Ascending aorta (tissue), 2 donors: ENCODE measurements around the gene CDK16. TPM values are rescaled to one million over a fixed set of nuclear protein-coding genes. Genes with fewer than 3 reads are reported as not detected.

Experiments
- DNase-seq, 2 donors: peaks; one replicate each; pipeline ENCODE4 v3.0.0-alpha.2; 2019; ENCODE audit warnings: low spot score in 2 of 2
- H3K27ac ChIP-seq, 2 donors: fragments of 200-600 bp; sonication (generic); one replicate each; pipeline ENCODE4 v1.5.1; 2016 to 2017; ENCODE audit warnings: mild to moderate bottlenecking in 1 of 2
- H3K27me3 ChIP-seq: fragments of 200-600 bp; sonication (generic); one replicate; pipeline ENCODE4 v1.5.1; 2017
- H3K36me3 ChIP-seq, 2 donors: fragments of 200-600 bp; sonication (generic); one replicate each; pipeline ENCODE4 v1.5.1; 2016
- H3K4me1 ChIP-seq, 2 donors: fragments of 200-600 bp; sonication (generic); one replicate each; pipeline ENCODE4 v1.5.1; 2016 to 2017; ENCODE audit warnings: mild to moderate bottlenecking in 1 of 2
- H3K4me3 ChIP-seq, 2 donors: fragments of 200-600 bp; sonication (generic); one replicate each; pipeline ENCODE4 v1.5.1; 2016 to 2017; ENCODE audit warnings: mild to moderate bottlenecking in 1 of 2
- H3K9me3 ChIP-seq, 2 donors: fragments of 200-600 bp; sonication (generic); one replicate each; pipeline ENCODE4 v1.5.1; 2016
- CTCF ChIP-seq, 3 experiments: fragments of 200-600 bp in 2 of 3; fragments of 450-650 bp in 1 of 3; sonication (generic) in 2 of 3; IDR thresholded peaks; one replicate each; pipeline ENCODE4 v1.5.1; 2016 to 2019; ENCODE audit warnings: antibody characterized with exemption in 3 of 3, mild to moderate bottlenecking in 1 of 3, moderate library complexity in 1 of 3
- intact Hi-C: fragments of 100-400 bp; cut with DNase I; formaldehyde crosslinking; loops from one replicate; pipeline ENCODE4 v1.15.1; 2023
- total RNA-seq: library from RNA; depleted of rRNA; stranded (reverse); fragments of >200 nt; gene quantifications from one replicate; pipeline ENCODE4 v1.1.0, GENCODE V29; 2016

The CDK16 gene
- total RNA-seq, 1 donor from 2014 or later = 87.4 TPM

GRCh38 chrX:47234583-47234982 is 16.1 kb downstream of the CDK16 start:
- Histone ChIP-seq H3K4me1 (peaks cover 0 to 3% of the 10 kb centered on the region in 2 donors), H3K36me3 (peaks cover 0 to under 1% of the 10 kb centered on the region in 2 donors), H3K27ac (peak overlapping the region in 1 of 2 donors; percentile 89), H3K27me3 (no peaks in the 10 kb centered on the region), H3K9me3 (no peaks in the 10 kb centered on the region), H3K4me3 (peak overlapping the region; percentile 56 to 88)
- no peak for DNase-seq
- TF ChIP-seq CTCF (IDR thresholded peaks at IDR 0.05) = no peak
- intact Hi-C loops = loop anchor here (5.0 kb wide), 4 partner anchors 42 to 1243 kb away; partner anchors contain the start of genes ELK1, FTSJ1 and UBA1

GRCh38 chrX:47235691-47236103 is 17.2 kb downstream of the CDK16 start:
- DNase-seq = no peak
- intact Hi-C loops = no loop called here
- no peak for TF ChIP-seq CTCF (IDR thresholded peaks at IDR 0.05)
- Histone ChIP-seq H3K4me1 (peaks cover 0 to 3% of the 10 kb centered on the region in 2 donors), H3K4me3 (no peak overlapping the region), H3K36me3 (peaks cover 5 to 11% of the 10 kb centered on the region in 2 donors), H3K9me3 (no peaks in the 10 kb centered on the region), H3K27ac (peak overlapping the region in 1 of 2 donors; percentile 22), H3K27me3 (no peaks in the 10 kb centered on the region)

GRCh38 chrX:47239199-47239598 is 20.7 kb downstream of the CDK16 start:
- H3K9me3 ChIP-seq = no peaks in the 10 kb centered on the region
- no peak for DNase-seq
- intact Hi-C loops = no loop called here

GRCh38 chrX:47239898-47240545 is 21.5 kb downstream of the CDK16 start:
- no peaks in the 10 kb centered on the region for H3K27me3 ChIP-seq
- no peak for TF ChIP-seq CTCF (IDR thresholded peaks at IDR 0.05)
- intact Hi-C loops = no loop called here
- H3K9me3 ChIP-seq = no peaks in the 10 kb centered on the region
- peaks cover 33 to 50% of the 10 kb centered on the region in 2 donors for H3K36me3 ChIP-seq
- no peak overlapping the region for H3K4me3 ChIP-seq
- H3K4me1 ChIP-seq = peaks cover 0 to 2% of the 10 kb centered on the region in 2 donors
- H3K27ac ChIP-seq = no peak overlapping the region
- peak in 1 of 2 donors; percentile 51 for DNase-seq

More at GRCh38 chrX:47239199-47239598, 20.7 kb downstream of the CDK16 start:
- no peak overlapping the region for H3K4me3 ChIP-seq
- no peaks in the 10 kb centered on the region for H3K27me3 ChIP-seq
- no peak for TF ChIP-seq CTCF (IDR thresholded peaks at IDR 0.05)
- no peak overlapping the region for H3K27ac ChIP-seq
- peaks cover 0 to 3% of the 10 kb centered on the region in 2 donors for H3K4me1 ChIP-seq
- peaks cover 27 to 42% of the 10 kb centered on the region in 2 donors for H3K36me3 ChIP-seq

- no peak overlapping the region for H3K27ac ChIP-seq
- TF ChIP-seq CTCF (IDR thresholded peaks at IDR 0.05) = no peak
- peaks cover 38 to 54% of the 10 kb centered on the region in 2 donors for H3K36me3 ChIP-seq
- intact Hi-C loops = no loop called here
- H3K4me1 ChIP-seq = no peaks in the 10 kb centered on the region
- DNase-seq = peak in 1 of 2 donors; percentile 52
- H3K9me3 ChIP-seq = no peaks in the 10 kb centered on the region
- no peaks in the 10 kb centered on the region for H3K27me3 ChIP-seq
- H3K4me3 ChIP-seq = no peak overlapping the region
Observed at GRCh38 chrX:47240619-47241018, 22.1 kb downstream of the CDK16 start.
